Esophagus squamous epithelium (tissue), 5 donors: ENCODE data around the gene IL22. TPM values are rescaled to one million over a fixed set of nuclear protein-coding genes. Genes with fewer than 3 reads are reported as not detected.

Experiments used
- DNase-seq: peaks from one replicate; lab custom pipeline; 2025; lab: John Stamatoyannopoulos, UW
- H3K27ac ChIP-seq, 4 donors: fragments of 200-600 bp; sonication (generic); one replicate each; pipeline ENCODE4 v1.5.1; 2016 to 2019; ENCODE audit warnings: mild to moderate bottlenecking in 1 of 4
- H3K27me3 ChIP-seq, 4 donors: fragments of 200-600 bp; sonication (generic); 1 replicate in 3 of 4; 2 replicates in 1 of 4; pipeline versions ENCODE4 v1.5.1 to v1.6.0; 2017 to 2021; ENCODE audit warnings: antibody characterized with exemption in 1 of 4
- H3K36me3 ChIP-seq, 3 donors: fragments of 200-600 bp; sonication (generic); one replicate each; pipeline ENCODE4 v1.5.1; 2016 to 2019
- H3K4me1 ChIP-seq, 3 donors: fragments of 200-600 bp; sonication (generic); one replicate each; pipeline ENCODE4 v1.5.1; 2017 to 2019
- H3K4me3 ChIP-seq, 4 donors: fragments of 200-600 bp; sonication (generic); 1 replicate in 3 of 4; 2 replicates in 1 of 4; pipeline ENCODE4 v1.5.1; 2016 to 2019; ENCODE audit warnings: mild to moderate bottlenecking in 2 of 4, moderate library complexity in 1 of 4
- H3K9me3 ChIP-seq, 3 donors: fragments of 200-600 bp; sonication (generic); one replicate each; pipeline ENCODE4 v1.5.1; 2016 to 2019
- POLR2A ChIP-seq, 4 donors: fragments of 450-650 bp; IDR thresholded peaks; one replicate each; pipeline ENCODE4 v1.6.1; 2017; ENCODE audit warnings: antibody characterized with exemption in 4 of 4, mild to moderate bottlenecking in 4 of 4, moderate library complexity in 3 of 4
- WGBS, 2 donors: methylation state at CpG; one replicate each; pipeline ENCODE4 v1.1.5; 2018; 5-methylcytosine and 5-hydroxymethylcytosine counted together
- intact Hi-C: fragments of 100-400 bp; cut with DNase I; formaldehyde crosslinking; loops from one replicate; pipeline ENCODE4 v1.15.0; 2022
- total RNA-seq, 4 donors: library from RNA; depleted of rRNA; stranded (reverse); fragments of >200 nt; gene quantifications; one replicate each; pipeline ENCODE4 v1.1.0, GENCODE V29; 2016
- TF ChIP-seq, protein P1 (sequence below), 6 experiments: fragments of 450-650 bp in 4 of 6; fragments of 200-600 bp in 2 of 6; sonication (generic) in 2 of 6; IDR thresholded peaks; one replicate each; pipeline ENCODE4 v1.5.1; 2016 to 2019; ENCODE audit warnings: antibody characterized with exemption in 6 of 6, mild to moderate bottlenecking in 4 of 6, moderate library complexity in 4 of 6
- donor health status: DM: yes; HTN: yes; CAD: no.

Gene IL22
- total RNA-seq, 4 donors from 2014 or later, result 0.35 TPM; not detected in 3

DNA sequence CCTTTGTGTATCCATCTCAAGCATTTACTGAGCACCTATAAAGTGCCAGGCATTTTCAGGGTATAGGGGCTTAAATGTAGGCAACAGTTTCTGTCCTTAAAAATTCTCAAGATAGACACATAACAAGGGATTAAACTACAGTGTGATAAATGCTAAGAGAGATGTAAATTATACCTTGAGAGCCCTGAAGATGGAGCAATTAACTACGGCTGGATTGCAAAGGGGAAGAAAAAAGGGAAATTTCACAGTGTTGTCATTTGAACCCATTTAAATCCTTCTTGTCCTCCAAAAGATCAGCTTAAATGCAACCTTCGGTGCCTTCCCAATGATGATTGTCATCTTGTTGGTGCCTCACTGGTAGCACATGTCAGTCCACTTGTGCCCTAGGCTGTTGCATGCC, 16.3 kb downstream of the IL22 start:
- no peaks in the 10 kb centered on the region for H3K36me3 ChIP-seq

DNA sequence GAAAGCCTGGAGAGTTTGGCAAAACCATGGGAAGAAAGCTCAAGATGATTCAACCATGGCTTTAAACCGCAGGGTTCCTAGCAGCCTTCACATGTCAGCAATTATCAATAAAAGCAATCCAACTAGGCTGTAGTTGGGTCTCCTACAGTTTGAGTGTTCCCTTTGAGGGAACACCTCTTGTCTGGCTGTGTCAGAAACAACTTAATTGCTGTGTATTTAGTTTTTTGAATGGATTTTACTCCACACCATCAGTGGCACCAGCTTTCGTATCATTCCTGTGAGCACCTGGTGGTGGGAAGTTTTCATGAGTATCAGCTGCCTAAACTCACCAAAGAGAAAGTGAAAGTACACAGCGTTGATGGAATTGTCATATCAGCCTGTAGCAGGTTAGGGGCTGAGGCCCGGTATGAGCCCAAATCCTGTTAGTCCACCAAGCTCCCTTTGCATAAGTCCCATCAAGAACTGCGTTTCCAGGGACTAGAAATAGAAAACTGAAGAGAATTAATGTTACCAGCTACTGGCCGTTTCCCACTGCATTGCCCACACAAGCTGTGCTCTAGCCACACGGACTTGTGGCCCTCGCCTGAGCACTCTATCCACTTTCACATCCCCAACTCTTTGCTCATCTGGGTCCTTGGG, 16.9 kb downstream of the IL22 start:
- intact Hi-C loops, result no loop called here
- Histone ChIP-seq H3K36me3 (no peaks in the 10 kb centered on the region), H3K27ac (peak overlapping the region in 1 of 4 donors; percentile 42), H3K4me1 (peaks cover 0 to 37% (median 20%) of the 10 kb centered on the region in 3 donors), H3K27me3 (no peaks in the 10 kb centered on the region), H3K4me3 (peak overlapping the region; percentile 10 to 60 (median 30)), H3K9me3 (no peaks in the 10 kb centered on the region)
- DNase-seq, result no peak
- TF ChIP-seq POLR2A (IDR thresholded peaks at IDR 0.05), result no peak
- TF ChIP-seq, protein P1, sequence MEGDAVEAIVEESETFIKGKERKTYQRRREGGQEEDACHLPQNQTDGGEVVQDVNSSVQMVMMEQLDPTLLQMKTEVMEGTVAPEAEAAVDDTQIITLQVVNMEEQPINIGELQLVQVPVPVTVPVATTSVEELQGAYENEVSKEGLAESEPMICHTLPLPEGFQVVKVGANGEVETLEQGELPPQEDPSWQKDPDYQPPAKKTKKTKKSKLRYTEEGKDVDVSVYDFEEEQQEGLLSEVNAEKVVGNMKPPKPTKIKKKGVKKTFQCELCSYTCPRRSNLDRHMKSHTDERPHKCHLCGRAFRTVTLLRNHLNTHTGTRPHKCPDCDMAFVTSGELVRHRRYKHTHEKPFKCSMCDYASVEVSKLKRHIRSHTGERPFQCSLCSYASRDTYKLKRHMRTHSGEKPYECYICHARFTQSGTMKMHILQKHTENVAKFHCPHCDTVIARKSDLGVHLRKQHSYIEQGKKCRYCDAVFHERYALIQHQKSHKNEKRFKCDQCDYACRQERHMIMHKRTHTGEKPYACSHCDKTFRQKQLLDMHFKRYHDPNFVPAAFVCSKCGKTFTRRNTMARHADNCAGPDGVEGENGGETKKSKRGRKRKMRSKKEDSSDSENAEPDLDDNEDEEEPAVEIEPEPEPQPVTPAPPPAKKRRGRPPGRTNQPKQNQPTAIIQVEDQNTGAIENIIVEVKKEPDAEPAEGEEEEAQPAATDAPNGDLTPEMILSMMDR (IDR thresholded peaks at IDR 0.05), result peak in 1 of 6 experiments; percentile 32
- WGBS, 2 donors, result 30 to 52% methylated on average over 7 to 8 of the region's 8 CpGs

More for the DNA sequence above, 16.3 kb downstream of the IL22 start:
- Histone ChIP-seq H3K27ac (peak overlapping the region in 2 of 4 donors; percentile 7 to 42), H3K4me1 (peaks cover 0 to 37% (median 20%) of the 10 kb centered on the region in 3 donors), H3K9me3 (no peaks in the 10 kb centered on the region), H3K4me3 (peak overlapping the region; percentile 10 to 60 (median 30)), H3K27me3 (no peaks in the 10 kb centered on the region)
- TF ChIP-seq, protein P1 (IDR thresholded peaks at IDR 0.05), result no peak
- no peak for TF ChIP-seq POLR2A (IDR thresholded peaks at IDR 0.05)
- WGBS, 2 donors, result 73 to 78% methylated on average over 2 of the region's 2 CpGs
- intact Hi-C loops, result no loop called here
- no peak for DNase-seq

DNA sequence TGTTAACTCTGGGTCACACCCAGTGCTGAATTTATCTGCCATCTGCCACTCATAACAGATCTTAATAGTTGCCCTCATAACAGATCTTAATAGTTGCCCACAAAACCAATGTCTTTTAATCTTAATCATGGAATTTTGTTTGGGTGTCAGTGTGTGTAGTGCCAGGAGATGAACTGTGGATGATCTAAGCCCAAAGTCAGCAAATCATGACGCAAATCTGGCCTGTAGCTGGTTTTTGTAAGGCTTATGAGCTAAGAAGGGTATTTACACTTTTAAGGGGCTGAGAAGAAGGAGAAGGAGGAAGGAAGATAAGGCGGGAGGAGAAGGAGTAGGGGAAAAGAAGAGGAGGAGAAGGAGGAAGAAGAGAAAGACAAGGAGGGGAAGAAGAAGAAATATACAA, 17.8 kb downstream of the IL22 start:
- intact Hi-C loops, result no loop called here

DNA sequence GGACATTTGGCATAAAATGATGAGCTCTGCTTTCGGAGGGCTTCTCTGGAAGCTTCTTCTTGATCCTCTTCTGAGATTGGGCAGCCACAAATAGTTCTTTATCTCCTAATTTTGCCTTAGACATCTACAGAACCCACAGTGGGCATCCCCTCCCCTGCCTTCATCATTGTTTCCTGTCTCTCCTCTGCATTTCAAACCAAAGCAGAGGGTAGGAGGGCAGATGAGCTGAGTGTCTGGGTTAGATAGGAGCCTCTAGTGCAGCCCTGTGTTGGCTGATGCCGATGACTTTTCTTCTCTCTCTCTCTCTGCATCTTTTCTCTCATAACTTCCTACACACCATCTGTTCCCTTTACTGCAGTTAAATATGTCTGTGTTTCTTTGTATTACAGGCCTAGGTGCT, 19.3 kb downstream of the IL22 start:
- WGBS, 2 donors, result 86 to 94% methylated on average over 2 of the region's 2 CpGs
- no peak overlapping the region for H3K27ac ChIP-seq
- DNase-seq, result no peak
- TF ChIP-seq, protein P1 (IDR thresholded peaks at IDR 0.05), result no peak
- no peak for TF ChIP-seq POLR2A (IDR thresholded peaks at IDR 0.05)
- H3K36me3 ChIP-seq, result no peaks in the 10 kb centered on the region
- H3K4me3 ChIP-seq, result no peak overlapping the region
- intact Hi-C loops, result no loop called here
- peaks cover 0 to 19% (median 5%) of the 10 kb centered on the region in 3 donors for H3K4me1 ChIP-seq
- no peaks in the 10 kb centered on the region for H3K27me3 ChIP-seq
- H3K9me3 ChIP-seq, result no peaks in the 10 kb centered on the region

More for the DNA sequence above, 17.8 kb downstream of the IL22 start:
- Histone ChIP-seq H3K9me3 (no peaks in the 10 kb centered on the region), H3K27ac (no peak overlapping the region), H3K27me3 (no peaks in the 10 kb centered on the region), H3K4me3 (no peak overlapping the region), H3K36me3 (no peaks in the 10 kb centered on the region), H3K4me1 (peaks cover 0 to 31% (median 16%) of the 10 kb centered on the region in 3 donors)
- 87 to 88% methylated on average over 2 of the region's 2 CpGs for WGBS, 2 donors
- TF ChIP-seq POLR2A (IDR thresholded peaks at IDR 0.05), result no peak
- TF ChIP-seq, protein P1 (IDR thresholded peaks at IDR 0.05), result no peak
- DNase-seq, result no peak

DNA sequence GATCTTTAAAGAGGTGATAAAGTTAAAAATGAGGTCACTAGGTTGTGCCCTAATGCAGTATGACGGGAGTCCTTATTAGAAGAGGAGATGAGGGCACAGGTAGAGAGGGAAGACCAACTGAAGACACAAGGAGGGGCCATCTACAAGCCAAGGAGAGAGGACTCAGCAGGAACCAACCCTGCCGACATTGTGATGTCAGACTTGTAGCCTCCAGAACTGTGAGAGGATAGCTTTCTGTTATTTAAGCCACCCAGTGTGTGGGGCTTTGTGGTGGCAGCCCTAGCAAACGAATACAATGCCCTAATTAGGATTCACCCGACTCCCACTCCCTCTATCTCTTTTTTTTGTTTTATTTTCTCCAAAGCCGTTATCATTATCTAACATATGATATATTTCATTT, 19.9 kb downstream of the IL22 start:
- no peak for DNase-seq
- WGBS, 2 donors, result 66 to 71% methylated on average over 5 of the region's 5 CpGs
- no peak overlapping the region for H3K4me3 ChIP-seq
- TF ChIP-seq, protein P1 (IDR thresholded peaks at IDR 0.05), result no peak
- TF ChIP-seq POLR2A (IDR thresholded peaks at IDR 0.05), result no peak
- intact Hi-C loops, result no loop called here
- no peak overlapping the region for H3K27ac ChIP-seq
- H3K4me1 ChIP-seq, result peaks cover 0 to 19% (median 5%) of the 10 kb centered on the region in 3 donors
- H3K36me3 ChIP-seq, result no peaks in the 10 kb centered on the region
- H3K27me3 ChIP-seq, result no peaks in the 10 kb centered on the region
- H3K9me3 ChIP-seq, result no peaks in the 10 kb centered on the region
